ENCODE measurements around the gene PSMG2.
"Not testable (repeated sequence)": the region's sequence is repeated elsewhere in the genome, so short reads cannot be mapped to it uniquely, and the experiment has no call there.

DNA sequence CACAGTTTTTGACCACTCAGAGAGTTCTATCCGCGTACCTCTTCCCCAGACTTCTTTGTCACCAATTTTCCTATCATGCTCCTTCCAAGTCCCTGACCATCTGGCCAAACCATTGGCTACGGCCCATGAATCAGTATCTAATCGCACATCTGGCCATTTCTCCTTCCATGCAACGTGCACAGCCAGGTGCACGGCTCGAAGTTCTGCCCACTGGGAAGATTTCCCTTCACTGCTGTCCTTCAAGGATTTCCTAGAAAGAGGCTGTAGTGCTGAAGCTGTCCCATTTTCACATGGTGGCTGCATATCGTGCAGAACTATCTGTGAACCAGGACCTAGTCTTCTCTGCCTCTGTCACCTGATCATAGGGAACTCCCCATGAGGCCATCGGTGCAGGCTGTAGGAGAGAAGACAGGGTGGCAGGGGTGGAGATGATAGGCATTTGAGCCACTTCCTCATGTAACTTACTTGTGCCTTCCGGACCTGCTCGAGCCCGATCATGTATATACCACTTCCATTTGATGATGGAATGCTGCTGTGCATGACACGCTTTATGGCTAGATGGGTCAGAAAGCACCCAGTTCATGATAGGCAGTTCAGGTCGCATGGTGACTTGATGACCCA is 53.9 kb downstream of the PSMG2 start:
- TF ChIP-seq POLR2AphosphoS5 (IDR thresholded peaks at IDR 0.05; ENCODE audit: low read depth, low read length); POLR2A (IDR thresholded peaks at IDR 0.05; ENCODE audit: low read depth, low read length); TAF1 (IDR thresholded peaks at IDR 0.05; ENCODE audit: borderline replicate concordance, low read depth, low read length): not testable (repeated sequence)

Data from GM12892 (cell line).